Smooth muscle cell (in vitro differentiated cells): ENCODE results near the gene CACNA2D3. TPM values are rescaled to one million over a fixed set of nuclear protein-coding genes. Genes with fewer than 3 reads are reported as not detected.

ENCODE experiments used
- DNase-seq: peaks from one replicate; lab custom pipeline; 2025; ENCODE audit not compliant: unreplicated experiment; lab: John Stamatoyannopoulos, UW
- H2AFZ ChIP-seq: fragments of 200-600 bp; sonication (generic); 2 replicates; pipeline ENCODE4 v1.6.0; 2016; ENCODE audit warnings: antibody characterized with exemption, low read depth, mild to moderate bottlenecking
- H3F3A ChIP-seq: fragments of 200-600 bp; sonication (generic); 2 replicates; pipeline ENCODE4 v1.6.0; 2017; ENCODE audit warnings: antibody characterized with exemption, low read depth
- H3K27ac ChIP-seq: fragments of 200-600 bp; sonication (generic); 2 replicates; pipeline ENCODE4 v1.5.1; 2016; ENCODE audit warnings: low read depth, mild to moderate bottlenecking
- H3K27me3 ChIP-seq: fragments of 200-600 bp; sonication (generic); 2 replicates; pipeline ENCODE4 v1.6.1; 2016; ENCODE audit warnings: low read depth, mild to moderate bottlenecking
- H3K36me3 ChIP-seq: fragments of 200-600 bp; sonication (generic); 2 replicates; pipeline ENCODE4 v1.5.1; 2016; ENCODE audit warnings: low read depth
- H3K4me1 ChIP-seq: fragments of 200-600 bp; sonication (generic); 2 replicates; pipeline ENCODE4 v1.5.1; 2016; ENCODE audit warnings: low read depth
- H3K4me2 ChIP-seq: fragments of 200-600 bp; sonication (generic); 2 replicates; pipeline ENCODE4 v1.6.0; 2016; ENCODE audit warnings: mild to moderate bottlenecking
- H3K4me3 ChIP-seq: fragments of 200-600 bp; sonication (generic); 2 replicates; pipeline ENCODE4 v1.5.1; 2016; ENCODE audit warnings: mild to moderate bottlenecking
- H3K79me2 ChIP-seq: fragments of 200-600 bp; sonication (generic); 2 replicates; pipeline ENCODE4 v1.6.0; 2016; ENCODE audit warnings: low read depth, mild to moderate bottlenecking
- H3K9ac ChIP-seq: fragments of 200-600 bp; sonication (generic); 2 replicates; pipeline ENCODE4 v1.6.0; 2016; ENCODE audit warnings: low read depth
- H3K9me3 ChIP-seq: fragments of 200-600 bp; sonication (generic); replicated peaks from 2 replicates; pipeline ENCODE4 v1.5.1; 2016; ENCODE audit warnings: low read depth
- H4K20me1 ChIP-seq: fragments of 200-600 bp; sonication (generic); 2 replicates; pipeline ENCODE4 v1.6.0; 2016; ENCODE audit warnings: low read depth
- CTCF ChIP-seq: fragments of 200-600 bp; sonication (generic); IDR thresholded peaks from 2 replicates; pipeline ENCODE4 v1.5.1; 2017; ENCODE audit warnings: borderline replicate concordance, mild to moderate bottlenecking, antibody characterized with exemption; ENCODE audit not compliant: insufficient read depth, poor library complexity, severe bottlenecking
- WGBS: methylation state at CpG from one replicate; pipeline ENCODE4 v1.1.7; 2016; ENCODE audit warnings: low lambda C conversion rate; 5-methylcytosine and 5-hydroxymethylcytosine counted together
- polyA plus RNA-seq: library from polyadenylated mRNA; unstranded; fragments of >200 nt; fragmentation: Nextera tagmentation; extraction: Ambion mirVana; gene quantifications from 2 replicates; pipeline ENCODE4 v1.2.1, GENCODE V29; 2016
- total RNA-seq: library from RNA; depleted of rRNA; stranded (reverse); fragments of >200 nt; gene quantifications from 2 replicates; pipeline ENCODE4 v1.2.3, GENCODE V29; 2014

The CACNA2D3 gene
- total and polyA plus RNA-seq, 2 experiments from 2014 or later = 0.15 to 0.90 TPM

GRCh38 chr3:54670201-54671000, 548.0 kb downstream of the CACNA2D3 start:
- TF ChIP-seq CTCF = no peak
- Histone ChIP-seq H3K27me3 (no peaks in the 10 kb centered on the region), H3K27ac (no peak overlapping the region), H3K4me2 (no peak overlapping the region), H2AFZ (no peak overlapping the region), H3F3A (no peaks in the 10 kb centered on the region), H3K4me3 (no peak overlapping the region), H3K36me3 (no peaks in the 10 kb centered on the region), H4K20me1 (no peaks in the 10 kb centered on the region), H3K79me2 (no peaks in the 10 kb centered on the region), H3K4me1 (no peaks in the 10 kb centered on the region), H3K9me3 (no peaks in the 10 kb centered on the region), H3K9ac (no peak overlapping the region)
- DNase-seq = no peak
- 75% methylated on average over 8 of the region's 8 CpGs for WGBS

DNA sequence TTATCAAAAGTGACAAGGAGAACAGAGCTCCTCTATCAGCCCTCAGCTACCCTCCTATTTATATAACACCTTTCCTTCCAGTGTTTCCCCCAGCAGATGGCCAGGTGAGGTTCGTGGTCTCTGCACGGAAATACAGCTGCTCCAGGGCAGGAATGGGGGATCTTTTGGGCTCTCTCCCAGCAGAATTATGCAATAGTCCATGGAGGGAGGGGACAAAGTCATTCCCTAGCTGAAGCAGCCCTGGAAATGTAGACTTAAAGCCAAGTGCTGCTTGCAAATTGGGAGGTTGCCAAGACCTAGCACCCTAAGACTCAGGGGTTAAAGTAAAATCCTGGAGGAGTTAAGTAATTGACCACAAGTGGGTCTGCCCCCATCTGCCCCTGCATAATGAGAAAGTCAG, 549.2 kb downstream of the CACNA2D3 start:
- H2AFZ ChIP-seq = no peak overlapping the region

DNA sequence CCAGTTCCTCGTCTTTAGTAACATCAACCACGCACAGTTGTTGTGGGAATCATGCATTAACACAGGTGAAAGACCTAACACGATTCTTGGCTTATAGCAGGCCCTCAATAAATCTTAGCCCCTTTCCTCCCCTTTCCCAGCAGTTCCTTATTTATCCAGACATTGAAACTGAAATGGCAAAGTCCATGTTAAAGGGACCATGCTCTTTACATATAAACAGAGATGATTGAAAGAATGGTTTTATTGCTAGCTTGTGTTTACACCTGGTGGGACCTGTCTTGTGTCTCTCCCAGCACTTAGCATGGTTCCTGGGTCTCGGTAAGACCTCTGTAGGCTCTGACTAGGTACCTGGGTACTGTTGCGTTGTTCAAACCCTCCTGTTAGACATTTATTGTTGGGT, 553.7 kb downstream of the CACNA2D3 start:
- no peak overlapping the region for H3K27ac ChIP-seq
- H3K4me3 ChIP-seq = no peak overlapping the region
- H3K4me1 ChIP-seq = no peaks in the 10 kb centered on the region
- H3K9me3 ChIP-seq = no peaks in the 10 kb centered on the region
- no peaks in the 10 kb centered on the region for H3K79me2 ChIP-seq
- H2AFZ ChIP-seq = no peak overlapping the region
- H3K27me3 ChIP-seq = no peaks in the 10 kb centered on the region
- H3K4me2 ChIP-seq = no peak overlapping the region
- no peak for DNase-seq
- no peak overlapping the region for H3K9ac ChIP-seq
- H3F3A ChIP-seq = no peaks in the 10 kb centered on the region
- 95% methylated on average over 5 of the region's 5 CpGs for WGBS
- no peak for TF ChIP-seq CTCF
- no peaks in the 10 kb centered on the region for H4K20me1 ChIP-seq
- no peaks in the 10 kb centered on the region for H3K36me3 ChIP-seq

More for the DNA sequence above, 549.2 kb downstream of the CACNA2D3 start:
- H3K4me2 ChIP-seq = no peak overlapping the region
- no peak overlapping the region for H3K9ac ChIP-seq
- 75% methylated on average over 2 of the region's 2 CpGs for WGBS
- TF ChIP-seq CTCF = no peak
- no peaks in the 10 kb centered on the region for H3K9me3 ChIP-seq
- no peaks in the 10 kb centered on the region for H3K36me3 ChIP-seq
- DNase-seq = no peak
- no peaks in the 10 kb centered on the region for H3K27me3 ChIP-seq
- H4K20me1 ChIP-seq = no peaks in the 10 kb centered on the region
- no peaks in the 10 kb centered on the region for H3F3A ChIP-seq
- H3K4me1 ChIP-seq = no peaks in the 10 kb centered on the region
- H3K79me2 ChIP-seq = no peaks in the 10 kb centered on the region
- H3K27ac ChIP-seq = no peak overlapping the region
- no peak overlapping the region for H3K4me3 ChIP-seq

GRCh38 chr3:54681706-54682105, 559.4 kb downstream of the CACNA2D3 start:
- no peak overlapping the region for H2AFZ ChIP-seq
- DNase-seq = no peak
- H3F3A ChIP-seq = no peaks in the 10 kb centered on the region
- WGBS = 94% methylated on average over 6 of the region's 6 CpGs
- H4K20me1 ChIP-seq = no peaks in the 10 kb centered on the region
- no peak overlapping the region for H3K27ac ChIP-seq
- no peaks in the 10 kb centered on the region for H3K4me1 ChIP-seq
- H3K9ac ChIP-seq = no peak overlapping the region
- no peaks in the 10 kb centered on the region for H3K79me2 ChIP-seq
- no peaks in the 10 kb centered on the region for H3K36me3 ChIP-seq
- H3K27me3 ChIP-seq = no peaks in the 10 kb centered on the region
- H3K4me3 ChIP-seq = no peak overlapping the region
- TF ChIP-seq CTCF = no peak
- no peaks in the 10 kb centered on the region for H3K9me3 ChIP-seq
- H3K4me2 ChIP-seq = no peak overlapping the region
